ENCODE data around the gene IKZF1. TPM values are rescaled to one million over a fixed set of nuclear protein-coding genes. Genes with fewer than 3 reads are reported as not detected.

Gene IKZF1
- total and polyA plus RNA-seq, 9 of the 15 experiments (the other 6 are each of a cell fraction or from before 2014, with no cell fraction given), result 12.6 to 85.3 (median 44.7) TPM

DNA sequence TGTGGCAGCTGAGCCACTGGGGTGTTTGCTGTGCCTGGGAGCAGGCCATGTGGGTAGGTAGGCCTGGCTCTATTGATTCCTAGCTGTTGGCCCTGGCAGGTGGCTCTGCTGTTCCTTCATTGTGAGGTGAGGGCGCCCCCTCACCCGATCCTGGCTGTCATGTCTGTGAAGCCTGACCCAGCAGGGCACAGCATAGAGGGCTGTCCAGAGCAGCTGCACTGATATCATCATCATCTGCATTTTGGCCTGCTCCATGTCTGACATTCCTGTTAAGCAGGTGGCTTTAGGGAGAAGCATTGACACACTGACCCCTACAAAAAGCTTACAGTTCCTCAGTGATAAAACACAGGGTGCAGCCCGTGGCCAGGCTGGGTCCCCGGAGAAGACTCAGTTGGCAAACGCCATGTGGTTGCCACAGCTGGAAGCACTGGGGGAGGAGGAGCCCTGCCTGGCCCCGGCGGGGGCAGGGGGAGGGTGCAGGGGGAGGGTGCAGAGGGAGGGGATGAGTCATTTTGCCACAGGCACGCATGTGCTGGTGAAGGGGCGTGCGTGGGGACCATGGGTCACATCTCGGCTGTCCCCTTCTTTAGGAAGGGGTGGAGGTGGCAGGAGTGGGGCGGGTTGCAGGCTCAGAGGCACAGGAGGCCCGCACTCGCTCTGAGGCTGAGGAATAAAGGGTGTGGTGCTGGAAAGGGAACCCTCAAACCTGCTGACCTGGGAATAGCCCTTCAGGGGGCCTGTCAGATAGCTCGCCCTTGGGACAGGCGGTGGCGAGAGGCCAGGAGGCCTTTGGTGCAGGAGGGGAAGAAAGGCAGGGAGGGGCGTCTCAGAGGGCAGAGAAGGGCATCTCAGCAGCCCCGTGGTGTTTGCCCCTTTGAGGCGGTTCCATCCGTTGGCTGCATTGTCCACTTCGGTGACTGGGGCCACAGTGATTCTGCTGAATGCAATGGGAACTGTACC is 31.6 kb downstream of the IKZF1 start (continued):
- TF ChIP-seq, protein P1, sequence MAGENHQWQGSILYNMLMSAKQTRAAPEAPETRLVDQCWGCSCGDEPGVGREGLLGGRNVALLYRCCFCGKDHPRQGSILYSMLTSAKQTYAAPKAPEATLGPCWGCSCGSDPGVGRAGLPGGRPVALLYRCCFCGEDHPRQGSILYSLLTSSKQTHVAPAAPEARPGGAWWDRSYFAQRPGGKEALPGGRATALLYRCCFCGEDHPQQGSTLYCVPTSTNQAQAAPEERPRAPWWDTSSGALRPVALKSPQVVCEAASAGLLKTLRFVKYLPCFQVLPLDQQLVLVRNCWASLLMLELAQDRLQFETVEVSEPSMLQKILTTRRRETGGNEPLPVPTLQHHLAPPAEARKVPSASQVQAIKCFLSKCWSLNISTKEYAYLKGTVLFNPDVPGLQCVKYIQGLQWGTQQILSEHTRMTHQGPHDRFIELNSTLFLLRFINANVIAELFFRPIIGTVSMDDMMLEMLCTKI (IDR thresholded peaks at IDR 0.05; ENCODE audit: partially characterized antibody), result no peak
- peak; percentile 39; the same call in 1 of the 2 replicates for TF ChIP-seq EP400 (IDR thresholded peaks at IDR 0.05)
- peak; percentile 74 to 75 for TF ChIP-seq NRF1 (conservative IDR thresholded peaks at IDR 0.05 in 1 of 2, IDR thresholded peaks at IDR 0.05 in 1 of 2)
- no peak for TF ChIP-seq CBX8 (IDR thresholded peaks at IDR 0.05; ENCODE audit: borderline replicate concordance, extremely low read depth, low read depth, low read length, poor library complexity, severe bottlenecking)
- peak; percentile 12 to 83; a peak in 2 of 4 replicates for TF ChIP-seq KDM1A (IDR thresholded peaks at IDR 0.05)
- no peak for TF ChIP-seq TCFL5 (CRISPR knock-in tag; conservative IDR thresholded peaks at IDR 0.05)
- no peak for TF ChIP-seq ETV1 (tag; conservative IDR thresholded peaks at IDR 0.05; ENCODE audit: low read depth)
- 0 out of 2 replicates have a peak, but pooled peaks have one; percentile 25 for TF ChIP-seq MYC (IDR thresholded peaks at IDR 0.05; ENCODE audit: low read depth, low read length)
- TF ChIP-seq MYC (CRISPR knock-in tag; IDR thresholded peaks at IDR 0.05; ENCODE audit: borderline replicate concordance, low read depth), result no peak
- TF ChIP-seq, protein P2, sequence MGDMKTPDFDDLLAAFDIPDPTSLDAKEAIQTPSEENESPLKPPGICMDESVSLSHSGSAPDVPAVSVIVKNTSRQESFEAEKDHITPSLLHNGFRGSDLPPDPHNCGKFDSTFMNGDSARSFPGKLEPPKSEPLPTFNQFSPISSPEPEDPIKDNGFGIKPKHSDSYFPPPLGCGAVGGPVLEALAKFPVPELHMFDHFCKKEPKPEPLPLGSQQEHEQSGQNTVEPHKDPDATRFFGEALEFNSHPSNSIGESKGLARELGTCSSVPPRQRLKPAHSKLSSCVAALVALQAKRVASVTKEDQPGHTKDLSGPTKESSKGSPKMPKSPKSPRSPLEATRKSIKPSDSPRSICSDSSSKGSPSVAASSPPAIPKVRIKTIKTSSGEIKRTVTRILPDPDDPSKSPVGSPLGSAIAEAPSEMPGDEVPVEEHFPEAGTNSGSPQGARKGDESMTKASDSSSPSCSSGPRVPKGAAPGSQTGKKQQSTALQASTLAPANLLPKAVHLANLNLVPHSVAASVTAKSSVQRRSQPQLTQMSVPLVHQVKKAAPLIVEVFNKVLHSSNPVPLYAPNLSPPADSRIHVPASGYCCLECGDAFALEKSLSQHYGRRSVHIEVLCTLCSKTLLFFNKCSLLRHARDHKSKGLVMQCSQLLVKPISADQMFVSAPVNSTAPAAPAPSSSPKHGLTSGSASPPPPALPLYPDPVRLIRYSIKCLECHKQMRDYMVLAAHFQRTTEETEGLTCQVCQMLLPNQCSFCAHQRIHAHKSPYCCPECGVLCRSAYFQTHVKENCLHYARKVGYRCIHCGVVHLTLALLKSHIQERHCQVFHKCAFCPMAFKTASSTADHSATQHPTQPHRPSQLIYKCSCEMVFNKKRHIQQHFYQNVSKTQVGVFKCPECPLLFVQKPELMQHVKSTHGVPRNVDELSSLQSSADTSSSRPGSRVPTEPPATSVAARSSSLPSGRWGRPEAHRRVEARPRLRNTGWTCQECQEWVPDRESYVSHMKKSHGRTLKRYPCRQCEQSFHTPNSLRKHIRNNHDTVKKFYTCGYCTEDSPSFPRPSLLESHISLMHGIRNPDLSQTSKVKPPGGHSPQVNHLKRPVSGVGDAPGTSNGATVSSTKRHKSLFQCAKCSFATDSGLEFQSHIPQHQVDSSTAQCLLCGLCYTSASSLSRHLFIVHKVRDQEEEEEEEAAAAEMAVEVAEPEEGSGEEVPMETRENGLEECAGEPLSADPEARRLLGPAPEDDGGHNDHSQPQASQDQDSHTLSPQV (IDR thresholded peaks at IDR 0.05), result peak; percentile 77
- no peak for TF ChIP-seq ZNF717 (CRISPR knock-in tag; IDR thresholded peaks at IDR 0.05)
- TF ChIP-seq, protein P3, sequence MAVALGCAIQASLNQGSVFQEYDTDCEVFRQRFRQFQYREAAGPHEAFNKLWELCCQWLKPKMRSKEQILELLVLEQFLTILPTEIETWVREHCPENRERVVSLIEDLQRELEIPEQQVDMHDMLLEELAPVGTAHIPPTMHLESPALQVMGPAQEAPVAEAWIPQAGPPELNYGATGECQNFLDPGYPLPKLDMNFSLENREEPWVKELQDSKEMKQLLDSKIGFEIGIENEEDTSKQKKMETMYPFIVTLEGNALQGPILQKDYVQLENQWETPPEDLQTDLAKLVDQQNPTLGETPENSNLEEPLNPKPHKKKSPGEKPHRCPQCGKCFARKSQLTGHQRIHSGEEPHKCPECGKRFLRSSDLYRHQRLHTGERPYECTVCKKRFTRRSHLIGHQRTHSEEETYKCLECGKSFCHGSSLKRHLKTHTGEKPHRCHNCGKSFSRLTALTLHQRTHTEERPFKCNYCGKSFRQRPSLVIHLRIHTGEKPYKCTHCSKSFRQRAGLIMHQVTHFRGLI (CRISPR knock-in tag; IDR thresholded peaks at IDR 0.05), result no peak
- TF ChIP-seq MBD2 (IDR thresholded peaks at IDR 0.05; ENCODE audit: borderline replicate concordance, low read depth), result peak; percentile 23; the same call in 1 of the 2 replicates
- TF ChIP-seq SRSF7 (optimal IDR thresholded peaks at IDR 0.05; ENCODE audit: low read depth, low read length), result no peak
- no peak for TF ChIP-seq DNMT1 (IDR thresholded peaks at IDR 0.05)
- TF ChIP-seq, protein P4, sequence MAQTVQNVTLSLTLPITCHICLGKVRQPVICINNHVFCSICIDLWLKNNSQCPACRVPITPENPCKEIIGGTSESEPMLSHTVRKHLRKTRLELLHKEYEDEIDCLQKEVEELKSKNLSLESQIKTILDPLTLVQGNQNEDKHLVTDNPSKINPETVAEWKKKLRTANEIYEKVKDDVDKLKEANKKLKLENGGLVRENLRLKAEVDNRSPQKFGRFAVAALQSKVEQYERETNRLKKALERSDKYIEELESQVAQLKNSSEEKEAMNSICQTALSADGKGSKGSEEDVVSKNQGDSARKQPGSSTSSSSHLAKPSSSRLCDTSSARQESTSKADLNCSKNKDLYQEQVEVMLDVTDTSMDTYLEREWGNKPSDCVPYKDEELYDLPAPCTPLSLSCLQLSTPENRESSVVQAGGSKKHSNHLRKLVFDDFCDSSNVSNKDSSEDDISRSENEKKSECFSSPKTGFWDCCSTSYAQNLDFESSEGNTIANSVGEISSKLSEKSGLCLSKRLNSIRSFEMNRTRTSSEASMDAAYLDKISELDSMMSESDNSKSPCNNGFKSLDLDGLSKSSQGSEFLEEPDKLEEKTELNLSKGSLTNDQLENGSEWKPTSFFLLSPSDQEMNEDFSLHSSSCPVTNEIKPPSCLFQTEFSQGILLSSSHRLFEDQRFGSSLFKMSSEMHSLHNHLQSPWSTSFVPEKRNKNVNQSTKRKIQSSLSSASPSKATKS (CRISPR knock-in tag; IDR thresholded peaks at IDR 0.05), result no peak
